HG02759 (cell line): ENCODE measurements around the gene GLOD4.
"Not testable (repeated sequence)": the region's sequence is repeated elsewhere in the genome, so short reads cannot be mapped to it uniquely, and the experiment has no call there.

Experiments
- ATAC-seq: cut with Tn5 transposase; IDR thresholded peaks from one replicate; pipeline ENCODE4 v1.9.1; 2021; ENCODE audit warnings: mild to moderate bottlenecking, moderate library complexity; ENCODE audit not compliant: unreplicated experiment

GLOD4 gene

GRCh38 chr17:784143-784542, 2.1 kb upstream of the GLOD4 start:
- ATAC-seq = no peak

- no peak for ATAC-seq
These were observed 4.0 kb downstream of the GLOD4 start for GRCh38 chr17:778096-778495.

- ATAC-seq = no peak
These were observed 7.8 kb downstream of the GLOD4 start for GRCh38 chr17:774313-774584.

- ATAC-seq = no peak
These were observed 8.4 kb downstream of the GLOD4 start for GRCh38 chr17:773467-774312.

GRCh38 chr17:773016-773415, 9.1 kb downstream of the GLOD4 start:
- no peak for ATAC-seq

- ATAC-seq = no peak
These were observed 15.0 kb downstream of the GLOD4 start for GRCh38 chr17:767076-767475.

- ATAC-seq = no peak
These were observed 21.7 kb downstream of the GLOD4 start for GRCh38 chr17:760371-760770.

GRCh38 chr17:759964-760363, 22.1 kb downstream of the GLOD4 start:
- ATAC-seq = no peak

GRCh38 chr17:756010-756567, 26.0 kb downstream of the GLOD4 start:
- not testable (repeated sequence) for ATAC-seq

- ATAC-seq = not testable (repeated sequence)
These were observed 26.6 kb downstream of the GLOD4 start for GRCh38 chr17:755319-755961.

- ATAC-seq = no peak
These were observed 28.7 kb downstream of the GLOD4 start for GRCh38 chr17:753418-753817.

GRCh38 chr17:752620-753219, 29.4 kb downstream of the GLOD4 start:
- ATAC-seq = peak; percentile 5

GRCh38 chr17:752002-752619, 30.0 kb downstream of the GLOD4 start, which contains the start of gene GEMIN4:
GEMIN4 (minus strand) TSS chr17:752264; CDS start chr17:752142, 122 bp downstream.
- peak; percentile 91 for ATAC-seq

GRCh38 chr17:751269-752001, 30.6 kb downstream of the GLOD4 start:
- ATAC-seq = peak; percentile 43

GRCh38 chr17:750431-751037, 31.5 kb downstream of the GLOD4 start:
- no peak for ATAC-seq

GRCh38 chr17:749359-749758, 32.7 kb downstream of the GLOD4 start:
- ATAC-seq = not testable (repeated sequence)

- not testable (repeated sequence) for ATAC-seq
These were observed 33.5 kb downstream of the GLOD4 start for GRCh38 chr17:748604-749003.

GRCh38 chr17:746783-747629, 35.1 kb downstream of the GLOD4 start:
- ATAC-seq = no peak

GRCh38 chr17:746181-746580, 35.9 kb downstream of the GLOD4 start:
- no peak for ATAC-seq
